DND-41 (cell line): Measurements from ENCODE around the gene HOXB4.

ENCODE experiments used
- ATAC-seq: fragments of 200-7000 bp; cut with Tn5 transposase; 3 replicates; pipeline ENCODE4 v1.9.1; 2021; ENCODE audit warnings: low read depth; ENCODE audit not compliant: insufficient read depth
- DNase-seq: peaks from one replicate; pipeline ENCODE4 v3.0.0-alpha.2; 2020
- H2AFZ ChIP-seq: 2 replicates; pipeline ENCODE4 v1.6.0; 2012; ENCODE audit warnings: low read depth, low read length
- H3K27ac ChIP-seq: 2 replicates; pipeline ENCODE4 v1.5.1; 2012; ENCODE audit warnings: low read length, inconsistent platforms
- H3K27me3 ChIP-seq: fragments of 200-600 bp; sonication (generic); 2 replicates; pipeline ENCODE4 v1.6.0; 2012; ENCODE audit warnings: low read length, mild to moderate bottlenecking, inconsistent platforms; ENCODE audit not compliant: insufficient read depth, poor library complexity
- H3K36me3 ChIP-seq: 2 replicates; pipeline ENCODE4 v1.5.1; 2012; ENCODE audit warnings: low read length, inconsistent platforms; ENCODE audit not compliant: insufficient read depth
- H3K4me1 ChIP-seq: 2 replicates; pipeline ENCODE4 v1.5.1; 2012; ENCODE audit warnings: mild to moderate bottlenecking, low read length; ENCODE audit not compliant: insufficient read depth
- H3K4me2 ChIP-seq: 2 replicates; pipeline ENCODE4 v1.6.0; 2012; ENCODE audit warnings: mild to moderate bottlenecking, moderate library complexity, low read length, inconsistent platforms; ENCODE audit not compliant: insufficient read depth
- H3K4me3 ChIP-seq, 2 experiments: fragments of 200-600 bp in 1 of 2; shearing (Covaris generic) in 1 of 2; 2 replicates each; pipeline ENCODE4 v1.5.1; 2012 to 2016; ENCODE audit warnings: inconsistent platforms in 2 of 2, low read length in 2 of 2, mild to moderate bottlenecking in 2 of 2, low read depth in 1 of 2, moderate library complexity in 1 of 2
- H3K79me2 ChIP-seq: 2 replicates; pipeline ENCODE4 v1.6.0; 2012; ENCODE audit warnings: low read length, inconsistent platforms; ENCODE audit not compliant: insufficient read depth
- H3K9ac ChIP-seq: 2 replicates; pipeline ENCODE4 v1.6.0; 2012; ENCODE audit warnings: low read depth, mild to moderate bottlenecking, inconsistent platforms, low read length, moderate library complexity
- H3K9me3 ChIP-seq: 2 replicates; pipeline ENCODE4 v1.5.1; 2012; ENCODE audit warnings: low read length, moderate library complexity, mild to moderate bottlenecking, inconsistent platforms; ENCODE audit not compliant: insufficient read depth, severe bottlenecking
- H4K20me1 ChIP-seq: 2 replicates; pipeline ENCODE4 v1.6.0; 2012; ENCODE audit warnings: low read length; ENCODE audit not compliant: insufficient read depth
- EZH2 ChIP-seq: IDR thresholded peaks from 3 replicates; pipeline ENCODE4 v1.6.1; 2012; ENCODE audit warnings: borderline replicate concordance, low read depth, mild to moderate bottlenecking, moderate library complexity, low read length, inconsistent platforms; ENCODE audit not compliant: severe bottlenecking
- TF ChIP-seq, protein P1 (sequence below): IDR thresholded peaks from 2 replicates; pipeline ENCODE4 v1.5.1; 2012; ENCODE audit warnings: borderline replicate concordance, low read length, moderate library complexity, mild to moderate bottlenecking; ENCODE audit not compliant: poor library complexity, severe bottlenecking; ENCODE audit errors: extremely low read depth

HOXB4 gene

DNA sequence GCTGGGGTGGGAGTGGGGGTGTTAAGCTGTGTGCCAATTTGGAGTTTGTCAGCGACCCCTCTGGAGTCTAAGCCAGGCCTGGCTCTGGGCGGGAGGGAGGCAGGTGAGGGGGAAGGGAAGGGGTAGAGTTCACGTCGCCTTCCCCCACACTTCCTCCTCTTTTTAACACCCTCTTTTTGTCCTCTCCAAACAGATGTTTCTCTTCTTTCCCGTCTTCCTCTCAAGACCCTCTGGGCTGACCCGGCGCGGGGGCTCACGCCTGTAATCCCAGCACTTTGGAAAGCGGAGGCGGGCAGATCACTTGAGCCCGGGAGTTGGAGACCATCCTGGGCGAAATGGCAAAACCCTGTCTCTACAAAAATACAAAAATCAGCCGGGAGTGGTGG lies 50.6 kb downstream of the HOXB4 start:
- H3K4me1 ChIP-seq = no peaks in the 10 kb centered on the region
- no peak overlapping the region for H3K4me2 ChIP-seq
- ATAC-seq (no peak), DNase-seq (no peak)
- H3K27ac ChIP-seq = no peak overlapping the region
- no peak overlapping the region for H3K4me3 ChIP-seq
- no peaks in the 10 kb centered on the region for H3K79me2 ChIP-seq
- peaks cover 16% of the 10 kb centered on the region for H3K27me3 ChIP-seq
- no peak overlapping the region for H2AFZ ChIP-seq
- H3K36me3 ChIP-seq = no peaks in the 10 kb centered on the region
- TF ChIP-seq EZH2 = no peak
- TF ChIP-seq, protein P1, sequence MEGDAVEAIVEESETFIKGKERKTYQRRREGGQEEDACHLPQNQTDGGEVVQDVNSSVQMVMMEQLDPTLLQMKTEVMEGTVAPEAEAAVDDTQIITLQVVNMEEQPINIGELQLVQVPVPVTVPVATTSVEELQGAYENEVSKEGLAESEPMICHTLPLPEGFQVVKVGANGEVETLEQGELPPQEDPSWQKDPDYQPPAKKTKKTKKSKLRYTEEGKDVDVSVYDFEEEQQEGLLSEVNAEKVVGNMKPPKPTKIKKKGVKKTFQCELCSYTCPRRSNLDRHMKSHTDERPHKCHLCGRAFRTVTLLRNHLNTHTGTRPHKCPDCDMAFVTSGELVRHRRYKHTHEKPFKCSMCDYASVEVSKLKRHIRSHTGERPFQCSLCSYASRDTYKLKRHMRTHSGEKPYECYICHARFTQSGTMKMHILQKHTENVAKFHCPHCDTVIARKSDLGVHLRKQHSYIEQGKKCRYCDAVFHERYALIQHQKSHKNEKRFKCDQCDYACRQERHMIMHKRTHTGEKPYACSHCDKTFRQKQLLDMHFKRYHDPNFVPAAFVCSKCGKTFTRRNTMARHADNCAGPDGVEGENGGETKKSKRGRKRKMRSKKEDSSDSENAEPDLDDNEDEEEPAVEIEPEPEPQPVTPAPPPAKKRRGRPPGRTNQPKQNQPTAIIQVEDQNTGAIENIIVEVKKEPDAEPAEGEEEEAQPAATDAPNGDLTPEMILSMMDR = no peak
- H3K9me3 ChIP-seq = no peaks in the 10 kb centered on the region
- no peak overlapping the region for H3K9ac ChIP-seq
- H4K20me1 ChIP-seq = no peaks in the 10 kb centered on the region

DNA sequence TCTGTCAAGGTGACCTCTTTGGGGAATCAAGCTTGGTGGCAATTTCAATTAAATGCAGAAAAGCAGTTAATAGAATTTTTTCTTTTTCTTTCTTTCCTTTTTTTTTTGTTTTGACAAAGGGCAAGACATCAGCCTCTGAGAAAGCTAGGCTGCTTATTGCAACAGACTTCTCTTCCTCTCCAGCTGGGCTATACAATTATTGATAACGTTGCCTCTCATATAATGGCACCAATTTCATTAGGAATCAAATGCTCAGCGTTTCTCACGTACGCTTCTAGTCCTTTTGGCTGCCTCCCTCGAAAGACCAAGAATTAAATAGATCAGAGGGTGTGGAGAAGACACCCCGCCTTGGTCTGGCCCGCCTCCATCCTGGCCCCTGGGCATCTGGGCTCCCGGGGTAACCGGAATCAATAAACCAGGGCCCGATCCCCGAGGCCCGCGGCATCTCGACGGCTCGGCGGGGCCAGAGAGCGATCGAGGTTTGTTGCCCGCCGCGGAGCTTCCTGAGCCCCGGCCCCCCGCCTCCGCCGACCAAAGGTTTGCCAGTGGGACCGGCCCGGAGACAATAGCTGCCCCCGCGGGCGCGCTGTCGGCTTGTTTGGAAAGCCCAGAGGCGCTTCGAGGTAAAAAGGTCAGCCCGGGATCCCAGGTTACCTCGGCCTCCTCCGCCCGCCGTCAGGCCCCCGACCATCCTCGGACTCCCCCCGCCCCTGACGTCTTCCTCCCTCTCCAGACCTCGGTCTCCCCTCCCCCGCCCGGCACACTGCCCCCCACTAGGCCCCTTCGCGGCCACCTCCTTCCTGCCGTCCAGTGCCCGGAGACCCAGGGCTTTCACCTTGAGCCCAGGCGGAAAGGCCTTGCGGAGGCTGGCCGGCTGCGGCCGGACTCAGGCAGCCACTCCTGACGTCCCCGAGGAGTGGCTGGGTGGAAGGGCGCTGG lies 51.3 kb downstream of the HOXB4 start:
- no peak overlapping the region for H3K9ac ChIP-seq
- no peak overlapping the region for H3K27ac ChIP-seq
- TF ChIP-seq, protein P1 = no peak
- TF ChIP-seq EZH2 = no peak
- ATAC-seq (no peak), DNase-seq (no peak)
- peaks cover 17% of the 10 kb centered on the region for H3K27me3 ChIP-seq
- H3K4me2 ChIP-seq = no peak overlapping the region
- H3K4me1 ChIP-seq = no peaks in the 10 kb centered on the region
- H3K36me3 ChIP-seq = no peaks in the 10 kb centered on the region
- no peaks in the 10 kb centered on the region for H3K9me3 ChIP-seq
- no peak overlapping the region for H2AFZ ChIP-seq
- no peaks in the 10 kb centered on the region for H4K20me1 ChIP-seq
- no peaks in the 10 kb centered on the region for H3K79me2 ChIP-seq
- no peak overlapping the region for H3K4me3 ChIP-seq
